ENCODE measurements around the gene KLK5. TPM values are rescaled to one million over a fixed set of nuclear protein-coding genes. Genes with fewer than 3 reads are reported as not detected.

The KLK5 gene
- total RNA-seq, 2 experiments from 2014 or later = not detected

GRCh38 chr19:50912102-50912599 lies 40.7 kb downstream of the KLK5 start:
- H3K9me3 Mint-ChIP-seq (ENCODE audit: insufficient read depth) = no peaks in the 10 kb centered on the region
- H3K4me3 Mint-ChIP-seq = no peak overlapping the region
- peaks cover 1% of the 10 kb centered on the region for H3K4me1 Mint-ChIP-seq (ENCODE audit: low read depth)
- DNase-seq (no peak), ATAC-seq (no peak)
- ChIA-PET CTCF (interaction anchor here (0.5 kb wide), 1 partner anchor 611 kb away, joined by 3 read pairs; no protein-coding TSS in a partner anchor), POLR2A (no interaction called here)
- no peak overlapping the region for H3K27ac Mint-ChIP-seq
- H3K27me3 Mint-ChIP-seq (ENCODE audit: low read depth) = peaks cover 35% of the 10 kb centered on the region
- H3K36me3 Mint-ChIP-seq (ENCODE audit: low read depth) = no peaks in the 10 kb centered on the region

GRCh38 chr19:50911206-50912101 lies 41.4 kb downstream of the KLK5 start, which contains the start of gene KLK4:
Gene KLK4 (minus strand): TSS chr19:50911395. CDS start chr19:50910738, 657 bp downstream.
- Mint-ChIP-seq H3K27me3 (ENCODE audit: low read depth) (peaks cover 38% of the 10 kb centered on the region), H3K27ac (no peak within 1 kb of the TSS), H3K4me3 (no peak within 1 kb of the TSS), H3K36me3 (ENCODE audit: low read depth) (no peaks in the 10 kb centered on the region), H3K4me1 (ENCODE audit: low read depth) (peaks cover 1% of the 10 kb centered on the region), H3K9me3 (ENCODE audit: insufficient read depth) (no peaks in the 10 kb centered on the region)
- DNase-seq (no peak), ATAC-seq (no peak)
- CTCF ChIA-PET = interaction anchor here (0.5 kb wide), 1 partner anchor 612 kb away, joined by 3 read pairs; no protein-coding TSS in a partner anchor
- POLR2A ChIA-PET = no interaction called here

GRCh38 chr19:50910722-50911121 lies 42.1 kb downstream of the KLK5 start:
- DNase-seq (no peak), ATAC-seq (no peak)
- Mint-ChIP-seq H3K4me1 (ENCODE audit: low read depth) (peaks cover 1% of the 10 kb centered on the region), H3K9me3 (ENCODE audit: insufficient read depth) (no peaks in the 10 kb centered on the region), H3K27me3 (ENCODE audit: low read depth) (peaks cover 41% of the 10 kb centered on the region), H3K36me3 (ENCODE audit: low read depth) (no peaks in the 10 kb centered on the region), H3K4me3 (no peak overlapping the region), H3K27ac (no peak overlapping the region)
- ChIA-PET POLR2A (no interaction called here), CTCF (no interaction called here)

GRCh38 chr19:50909240-50910070 lies 43.4 kb downstream of the KLK5 start:
- Mint-ChIP-seq H3K4me3 (no peak overlapping the region), H3K36me3 (ENCODE audit: low read depth) (no peaks in the 10 kb centered on the region), H3K4me1 (ENCODE audit: low read depth) (peaks cover 1% of the 10 kb centered on the region), H3K9me3 (ENCODE audit: insufficient read depth) (no peaks in the 10 kb centered on the region), H3K27ac (no peak overlapping the region), H3K27me3 (ENCODE audit: low read depth) (peaks cover 41% of the 10 kb centered on the region)
- CTCF ChIA-PET = interaction anchor here (2.1 kb wide), 1 partner anchor 13 kb away, joined by 7 read pairs; no protein-coding TSS in a partner anchor
- POLR2A ChIA-PET = interaction anchor here (0.9 kb wide), 1 partner anchor 106 kb away, joined by 3 read pairs; no protein-coding TSS in a partner anchor
- ATAC-seq (peak; percentile 62), DNase-seq (peak; percentile 43)

- ChIA-PET CTCF (interaction anchor here (2.1 kb wide), 1 partner anchor 14 kb away, joined by 7 read pairs; no protein-coding TSS in a partner anchor), POLR2A (interaction anchor here (0.9 kb wide), 1 partner anchor 105 kb away, joined by 3 read pairs; no protein-coding TSS in a partner anchor)
- H3K4me1 Mint-ChIP-seq (ENCODE audit: low read depth) = peaks cover 1% of the 10 kb centered on the region
- H3K4me3 Mint-ChIP-seq = no peak overlapping the region
- H3K36me3 Mint-ChIP-seq (ENCODE audit: low read depth) = no peaks in the 10 kb centered on the region
- DNase-seq = no peak
- H3K27ac Mint-ChIP-seq = no peak overlapping the region
- H3K27me3 Mint-ChIP-seq (ENCODE audit: low read depth) = peaks cover 41% of the 10 kb centered on the region
- H3K9me3 Mint-ChIP-seq (ENCODE audit: insufficient read depth) = no peaks in the 10 kb centered on the region
- ATAC-seq = no peak
These were observed 44.5 kb downstream of the KLK5 start for GRCh38 chr19:50908336-50908735.

GRCh38 chr19:50906217-50906616 lies 46.6 kb downstream of the KLK5 start:
- Mint-ChIP-seq H3K27ac (no peak overlapping the region), H3K4me1 (ENCODE audit: low read depth) (peaks cover 1% of the 10 kb centered on the region), H3K27me3 (ENCODE audit: low read depth) (peaks cover 45% of the 10 kb centered on the region), H3K9me3 (ENCODE audit: insufficient read depth) (no peaks in the 10 kb centered on the region), H3K36me3 (ENCODE audit: low read depth) (no peaks in the 10 kb centered on the region), H3K4me3 (no peak overlapping the region)
- ChIA-PET POLR2A (no interaction called here), CTCF (interaction anchor here (1.2 to 1.5 kb wide), 2 partner anchors 14 to 16 kb away, joined by 3 to 7 read pairs; no protein-coding TSS in a partner anchor)
- DNase-seq (peak; percentile 50), ATAC-seq (no peak)

GRCh38 chr19:50902640-50903039 lies 50.2 kb downstream of the KLK5 start:
- Mint-ChIP-seq H3K36me3 (ENCODE audit: low read depth) (no peaks in the 10 kb centered on the region), H3K9me3 (ENCODE audit: insufficient read depth) (no peaks in the 10 kb centered on the region), H3K27me3 (ENCODE audit: low read depth) (peaks cover 27% of the 10 kb centered on the region), H3K4me1 (ENCODE audit: low read depth) (no peaks in the 10 kb centered on the region), H3K27ac (no peak overlapping the region), H3K4me3 (no peak overlapping the region)
- ATAC-seq (no peak), DNase-seq (no peak)
- CTCF ChIA-PET = no interaction called here
- POLR2A ChIA-PET = no interaction called here

GRCh38 chr19:50899569-50899968 lies 53.3 kb downstream of the KLK5 start:
- POLR2A ChIA-PET = no interaction called here
- CTCF ChIA-PET = interaction anchor here (1.2 kb wide), 1 partner anchor 23 kb away, joined by 7 read pairs; no protein-coding TSS in a partner anchor
- H3K4me1 Mint-ChIP-seq (ENCODE audit: low read depth) = peaks cover 2% of the 10 kb centered on the region
- ATAC-seq = no peak
- no peak for DNase-seq
- H3K27ac Mint-ChIP-seq = no peak overlapping the region
- no peaks in the 10 kb centered on the region for H3K36me3 Mint-ChIP-seq (ENCODE audit: low read depth)
- no peaks in the 10 kb centered on the region for H3K9me3 Mint-ChIP-seq (ENCODE audit: insufficient read depth)
- peaks cover 18% of the 10 kb centered on the region for H3K27me3 Mint-ChIP-seq (ENCODE audit: low read depth)
- no peak overlapping the region for H3K4me3 Mint-ChIP-seq

GRCh38 chr19:50898018-50898417 lies 54.8 kb downstream of the KLK5 start:
- Mint-ChIP-seq H3K9me3 (ENCODE audit: insufficient read depth) (no peaks in the 10 kb centered on the region), H3K27me3 (ENCODE audit: low read depth) (peaks cover 18% of the 10 kb centered on the region), H3K4me1 (ENCODE audit: low read depth) (peaks cover 2% of the 10 kb centered on the region), H3K4me3 (no peak overlapping the region), H3K36me3 (ENCODE audit: low read depth) (no peaks in the 10 kb centered on the region), H3K27ac (no peak overlapping the region)
- DNase-seq = no peak
- POLR2A ChIA-PET = no interaction called here
- CTCF ChIA-PET = no interaction called here
- ATAC-seq = no peak

GRCh38 chr19:50897612-50898011 lies 55.2 kb downstream of the KLK5 start:
- Mint-ChIP-seq H3K9me3 (ENCODE audit: insufficient read depth) (no peaks in the 10 kb centered on the region), H3K27ac (no peak overlapping the region), H3K4me1 (ENCODE audit: low read depth) (peaks cover 2% of the 10 kb centered on the region), H3K27me3 (ENCODE audit: low read depth) (peaks cover 18% of the 10 kb centered on the region), H3K36me3 (ENCODE audit: low read depth) (no peaks in the 10 kb centered on the region), H3K4me3 (no peak overlapping the region)
- ATAC-seq = no peak
- ChIA-PET CTCF (no interaction called here), POLR2A (no interaction called here)
- no peak for DNase-seq

GRCh38 chr19:50897191-50897607 lies 55.6 kb downstream of the KLK5 start:
- Mint-ChIP-seq H3K4me3 (no peak overlapping the region), H3K36me3 (ENCODE audit: low read depth) (no peaks in the 10 kb centered on the region), H3K27ac (no peak overlapping the region), H3K27me3 (ENCODE audit: low read depth) (peaks cover 15% of the 10 kb centered on the region), H3K4me1 (ENCODE audit: low read depth) (peaks cover 2% of the 10 kb centered on the region), H3K9me3 (ENCODE audit: insufficient read depth) (no peaks in the 10 kb centered on the region)
- DNase-seq (no peak), ATAC-seq (no peak)
- ChIA-PET POLR2A (no interaction called here), CTCF (no interaction called here)
